Mucosa of rectum (tissue), 2 donors: ENCODE data around the gene ABCD3.
A peak's percentile ranks its signal among the peaks of the same experiment; 100 is the strongest.

Experiments
- H3K27ac ChIP-seq, 2 donors: one replicate each; pipeline ENCODE4 v1.7.0; 2013; ENCODE audit warnings: inconsistent platforms in 2 of 2, low read depth in 2 of 2, low read length in 2 of 2
- H3K27me3 ChIP-seq, 2 donors: one replicate each; pipeline ENCODE4 v1.7.0; 2013; ENCODE audit warnings: low read length in 2 of 2; ENCODE audit not compliant: control insufficient read depth in 2 of 2, insufficient read depth in 2 of 2
- H3K36me3 ChIP-seq, 2 donors: one replicate each; pipeline ENCODE4 v1.7.0; 2013; ENCODE audit warnings: low read length in 2 of 2; ENCODE audit not compliant: control insufficient read depth in 2 of 2, insufficient read depth in 2 of 2
- H3K4me1 ChIP-seq, 2 donors: one replicate each; pipeline ENCODE4 v1.7.0; 2013; ENCODE audit warnings: low read length in 2 of 2, mild to moderate bottlenecking in 1 of 2; ENCODE audit not compliant: control insufficient read depth in 2 of 2, insufficient read depth in 2 of 2
- H3K4me3 ChIP-seq, 2 donors: one replicate each; pipeline ENCODE4 v1.7.0; 2013; ENCODE audit warnings: low read length in 2 of 2
- H3K9ac ChIP-seq, 2 donors: one replicate each; pipeline ENCODE4 v1.7.0; 2013; ENCODE audit warnings: low read length in 2 of 2, low read depth in 1 of 2, mild to moderate bottlenecking in 1 of 2
- H3K9me3 ChIP-seq, 2 donors: one replicate each; pipeline ENCODE4 v1.7.0; 2013; ENCODE audit warnings: low read length in 2 of 2; ENCODE audit not compliant: control insufficient read depth in 2 of 2
- donor health status: healthy.
- donor health status: Normal muscosa, but diverticular disease.

ABCD3 gene

GRCh38 chr1:94543001-94543400 lies 124.8 kb downstream of the ABCD3 start:
- Histone ChIP-seq H3K4me1 (peaks cover 10 to 11% of the 10 kb centered on the region in 2 donors), H3K36me3 (peaks cover 3% of the 10 kb centered on the region in 2 donors), H3K4me3 (peak overlapping the region in 1 of 2 donors; percentile 83), H3K9me3 (no peaks in the 10 kb centered on the region), H3K9ac (peak overlapping the region; percentile 83 to 95), H3K27me3 (peaks cover 0 to 3% of the 10 kb centered on the region in 2 donors), H3K27ac (peak overlapping the region; percentile 85 to 87)

GRCh38 chr1:94543893-94544635 lies 125.9 kb downstream of the ABCD3 start:
- peak overlapping the region in 1 of 2 donors; percentile 48 for H3K27ac ChIP-seq
- H3K9ac ChIP-seq, result no peak overlapping the region
- H3K27me3 ChIP-seq, result peaks cover 0 to 3% of the 10 kb centered on the region in 2 donors
- peaks cover 0 to 3% of the 10 kb centered on the region in 2 donors for H3K36me3 ChIP-seq
- H3K9me3 ChIP-seq, result no peaks in the 10 kb centered on the region
- peaks cover 10 to 11% of the 10 kb centered on the region in 2 donors for H3K4me1 ChIP-seq
- H3K4me3 ChIP-seq, result no peak overlapping the region

GRCh38 chr1:94544706-94545490 lies 126.7 kb downstream of the ABCD3 start:
- H3K36me3 ChIP-seq, result no peaks in the 10 kb centered on the region
- H3K4me3 ChIP-seq, result no peak overlapping the region
- peaks cover 0 to 3% of the 10 kb centered on the region in 2 donors for H3K27me3 ChIP-seq
- no peaks in the 10 kb centered on the region for H3K9me3 ChIP-seq
- H3K27ac ChIP-seq, result peak overlapping the region in 1 of 2 donors; percentile 48
- H3K9ac ChIP-seq, result no peak overlapping the region
- peaks cover 10 to 11% of the 10 kb centered on the region in 2 donors for H3K4me1 ChIP-seq

- Histone ChIP-seq H3K4me1 (no peaks in the 10 kb centered on the region), H3K27me3 (no peaks in the 10 kb centered on the region), H3K9me3 (no peaks in the 10 kb centered on the region), H3K9ac (no peak overlapping the region), H3K27ac (peak overlapping the region in 1 of 2 donors; percentile 45), H3K36me3 (no peaks in the 10 kb centered on the region), H3K4me3 (no peak overlapping the region)
Measured at GRCh38 chr1:94549706-94550105, 131.5 kb downstream of the ABCD3 start.

- H3K9me3 ChIP-seq, result no peaks in the 10 kb centered on the region
- no peak overlapping the region for H3K9ac ChIP-seq
- no peaks in the 10 kb centered on the region for H3K27me3 ChIP-seq
- peak overlapping the region; percentile 41 to 45 for H3K27ac ChIP-seq
- no peak overlapping the region for H3K4me3 ChIP-seq
- H3K36me3 ChIP-seq, result no peaks in the 10 kb centered on the region
- H3K4me1 ChIP-seq, result no peaks in the 10 kb centered on the region
Measured at GRCh38 chr1:94550396-94550795, 132.2 kb downstream of the ABCD3 start.

GRCh38 chr1:94550800-94551241 lies 132.6 kb downstream of the ABCD3 start:
- no peaks in the 10 kb centered on the region for H3K4me1 ChIP-seq
- no peaks in the 10 kb centered on the region for H3K36me3 ChIP-seq
- peak overlapping the region; percentile 41 to 45 for H3K27ac ChIP-seq

GRCh38 chr1:94551449-94551848 lies 133.3 kb downstream of the ABCD3 start:
- Histone ChIP-seq H3K4me3 (no peak overlapping the region), H3K9ac (no peak overlapping the region)

More at GRCh38 chr1:94550800-94551241, 132.6 kb downstream of the ABCD3 start:
- H3K9ac ChIP-seq, result no peak overlapping the region
- no peaks in the 10 kb centered on the region for H3K9me3 ChIP-seq
- no peak overlapping the region for H3K4me3 ChIP-seq
- H3K27me3 ChIP-seq, result no peaks in the 10 kb centered on the region

DNA sequence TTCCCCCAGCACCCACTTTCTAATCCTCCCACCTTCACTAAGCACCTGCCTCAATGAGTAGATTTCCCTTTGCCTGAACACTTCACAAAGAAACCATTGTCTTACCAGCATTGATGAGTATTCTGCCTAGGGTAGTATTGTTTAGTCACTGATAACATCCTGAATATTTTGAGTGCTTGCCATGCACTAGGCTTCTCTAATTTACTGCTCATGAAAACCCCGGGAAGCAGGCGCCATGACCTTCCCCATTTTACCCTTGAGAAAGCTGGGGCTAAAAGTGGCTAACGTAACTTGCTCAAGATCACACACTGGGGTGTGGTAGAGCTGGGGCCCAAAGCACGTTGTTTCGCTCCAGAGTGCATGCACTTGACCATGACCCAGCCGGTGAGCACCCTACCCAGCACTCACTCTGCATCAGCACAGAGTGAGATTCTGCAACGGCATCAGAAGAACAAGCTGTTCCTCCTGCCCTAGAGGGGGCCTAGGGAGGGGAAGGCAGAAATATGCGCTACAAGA lies 133.9 kb downstream of the ABCD3 start:
- no peak overlapping the region for H3K4me3 ChIP-seq
- H3K9ac ChIP-seq, result no peak overlapping the region
- no peaks in the 10 kb centered on the region for H3K4me1 ChIP-seq
- no peaks in the 10 kb centered on the region for H3K9me3 ChIP-seq
- H3K36me3 ChIP-seq, result no peaks in the 10 kb centered on the region
- no peak overlapping the region for H3K27ac ChIP-seq
- H3K27me3 ChIP-seq, result no peaks in the 10 kb centered on the region

More at GRCh38 chr1:94551449-94551848, 133.3 kb downstream of the ABCD3 start:
- Histone ChIP-seq H3K27me3 (no peaks in the 10 kb centered on the region), H3K27ac (peak overlapping the region in 1 of 2 donors; percentile 19), H3K36me3 (no peaks in the 10 kb centered on the region), H3K9me3 (no peaks in the 10 kb centered on the region), H3K4me1 (no peaks in the 10 kb centered on the region)

DNA sequence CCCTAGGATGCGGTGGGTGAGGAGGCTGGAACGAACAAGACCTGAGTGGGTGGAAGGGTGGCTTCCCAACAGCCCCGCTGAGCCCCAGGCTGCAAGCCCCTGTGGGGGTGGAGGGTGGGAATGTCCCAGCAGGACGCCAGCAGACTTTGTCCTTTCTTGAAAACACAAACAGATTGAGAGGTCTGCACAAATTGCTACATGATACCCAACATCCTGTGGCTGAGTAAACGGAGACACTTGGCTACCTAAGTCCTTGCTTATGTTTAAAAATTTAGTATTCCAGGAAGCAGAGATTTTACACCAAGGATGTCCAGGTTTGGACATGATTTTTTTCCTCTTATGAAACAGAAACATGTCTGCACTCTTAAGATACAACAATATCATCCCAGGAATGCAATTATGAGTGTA lies 135.1 kb downstream of the ABCD3 start:
- Histone ChIP-seq H3K4me1 (no peaks in the 10 kb centered on the region), H3K36me3 (no peaks in the 10 kb centered on the region), H3K9me3 (no peaks in the 10 kb centered on the region), H3K27ac (peak overlapping the region in 1 of 2 donors; percentile 9), H3K4me3 (no peak overlapping the region), H3K27me3 (no peaks in the 10 kb centered on the region), H3K9ac (no peak overlapping the region)

DNA sequence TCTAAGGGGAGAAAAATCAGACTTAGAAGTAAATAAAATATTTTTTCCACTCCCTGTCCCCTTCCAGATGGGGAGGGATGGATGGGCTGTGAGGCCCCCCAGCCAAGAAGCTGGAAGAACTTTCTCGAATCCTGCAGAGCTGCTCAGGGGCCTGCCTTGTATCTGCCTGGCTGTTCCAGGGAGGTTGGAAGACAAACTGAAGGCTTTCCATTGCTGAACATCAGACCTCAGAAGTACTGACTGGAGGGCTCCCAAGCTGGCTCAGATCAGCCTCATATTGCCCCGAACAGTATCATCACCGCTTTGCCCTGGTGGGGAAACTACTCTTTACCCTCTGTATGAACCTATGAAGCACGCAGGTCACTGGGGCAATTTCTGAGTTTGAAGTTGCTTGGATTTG lies 135.7 kb downstream of the ABCD3 start:
- no peak overlapping the region for H3K4me3 ChIP-seq
- H3K27ac ChIP-seq, result peak overlapping the region in 1 of 2 donors; percentile 9
- H3K4me1 ChIP-seq, result no peaks in the 10 kb centered on the region
- no peaks in the 10 kb centered on the region for H3K27me3 ChIP-seq
- H3K9me3 ChIP-seq, result no peaks in the 10 kb centered on the region
- no peak overlapping the region for H3K9ac ChIP-seq
- no peaks in the 10 kb centered on the region for H3K36me3 ChIP-seq
